ENCODE data around the gene RASSF3.
"Not testable (repeated sequence)": the region's sequence is repeated elsewhere in the genome, so short reads cannot be mapped to it uniquely, and the experiment has no call there.

The RASSF3 gene

GRCh38 chr12:64639466-64639865 is 29.2 kb downstream of the RASSF3 start:
- no peak for DNase-seq (ENCODE audit: insufficient read length, low spot score)
- peak; percentile 5 for FAIRE-seq
- TF ChIP-seq POLR2AphosphoS5 (IDR thresholded peaks at IDR 0.05; ENCODE audit: low read depth, low read length): no peak
- no peak for TF ChIP-seq SPI1 (IDR thresholded peaks at IDR 0.05; ENCODE audit: low read depth, low read length)
- no peak for TF ChIP-seq PAX5 (IDR thresholded peaks at IDR 0.05; ENCODE audit: insufficient read depth, low read length, severe bottlenecking)
- no peak for TF ChIP-seq POLR2A (IDR thresholded peaks at IDR 0.05; ENCODE audit: low read depth, low read length)
- TF ChIP-seq TAF1 (IDR thresholded peaks at IDR 0.05; ENCODE audit: low read depth, low read length): no peak
- TF ChIP-seq POU2F2 (IDR thresholded peaks at IDR 0.05; ENCODE audit: low read depth, low read length): no peak

GRCh38 chr12:64646318-64646717 is 36.0 kb downstream of the RASSF3 start:
- FAIRE-seq: no peak
- no peak for TF ChIP-seq SPI1 (IDR thresholded peaks at IDR 0.05; ENCODE audit: low read depth, low read length)
- no peak for DNase-seq (ENCODE audit: insufficient read length, low spot score)

DNA sequence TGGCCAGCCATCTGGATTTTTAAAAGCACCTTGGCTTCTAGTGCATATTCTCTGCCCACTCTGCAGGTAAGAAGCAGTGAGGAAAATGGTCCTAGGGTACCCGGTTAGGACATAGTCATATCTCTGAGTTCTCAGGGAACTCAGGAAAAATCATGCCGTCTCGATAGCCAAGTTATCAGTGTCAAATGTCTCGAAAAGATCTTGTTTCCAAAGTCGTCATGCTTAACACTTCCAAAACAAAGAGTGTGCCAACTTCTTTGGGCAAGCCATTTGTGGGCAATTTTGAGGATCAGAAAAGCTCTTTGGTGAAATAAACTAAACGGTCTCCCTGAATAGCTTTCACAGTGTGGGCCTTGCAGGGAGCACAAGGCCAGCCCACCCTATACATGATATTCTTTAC is 39.2 kb downstream of the RASSF3 start:
- FAIRE-seq (no peak), DNase-seq (ENCODE audit: insufficient read length, low spot score) (no peak)
- no peak for TF ChIP-seq POLR2A (IDR thresholded peaks at IDR 0.05; ENCODE audit: low read depth, low read length)
- TF ChIP-seq SPI1 (IDR thresholded peaks at IDR 0.05; ENCODE audit: low read depth, low read length): no peak
- no peak for TF ChIP-seq PAX5 (IDR thresholded peaks at IDR 0.05; ENCODE audit: insufficient read depth, low read length, severe bottlenecking)

- FAIRE-seq (no peak), DNase-seq (ENCODE audit: insufficient read length, low spot score) (no peak)
- TF ChIP-seq PAX5 (IDR thresholded peaks at IDR 0.05; ENCODE audit: insufficient read depth, low read length, severe bottlenecking): no peak
Observed at GRCh38 chr12:64650762-64651161, 40.5 kb downstream of the RASSF3 start.

DNA sequence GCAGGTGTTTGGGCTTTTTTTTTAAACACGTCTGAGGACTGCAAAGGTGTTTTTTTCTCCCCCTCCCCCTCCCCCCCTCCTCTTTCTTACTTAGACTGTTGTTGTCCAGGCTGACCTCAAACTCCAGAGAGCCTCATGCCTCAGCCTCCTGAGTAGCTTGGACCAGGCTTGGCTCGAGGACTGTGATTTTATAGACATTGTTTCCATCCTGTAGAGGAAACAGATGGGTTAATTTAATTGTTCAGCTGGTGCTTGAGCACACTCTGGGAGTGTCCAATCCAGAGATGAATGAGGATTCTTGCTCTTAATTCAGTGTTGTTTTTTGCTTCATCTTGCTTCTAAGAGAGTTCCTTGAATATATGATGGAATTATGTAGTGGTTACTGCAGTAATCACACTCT is 42.1 kb downstream of the RASSF3 start:
- no peak for FAIRE-seq
- DNase-seq (ENCODE audit: insufficient read length, low spot score): no peak
- no peak for TF ChIP-seq POLR2AphosphoS5 (IDR thresholded peaks at IDR 0.05; ENCODE audit: low read depth, low read length)
- no peak for TF ChIP-seq POLR2A (IDR thresholded peaks at IDR 0.05; ENCODE audit: low read depth, low read length)
- TF ChIP-seq SPI1 (IDR thresholded peaks at IDR 0.05; ENCODE audit: low read depth, low read length): no peak
- TF ChIP-seq POU2F2 (IDR thresholded peaks at IDR 0.05; ENCODE audit: low read depth, low read length): no peak
- TF ChIP-seq TAF1 (IDR thresholded peaks at IDR 0.05; ENCODE audit: low read depth, low read length): no peak
- no peak for TF ChIP-seq PAX5 (IDR thresholded peaks at IDR 0.05; ENCODE audit: insufficient read depth, low read length, severe bottlenecking)

GRCh38 chr12:64653123-64653522 is 42.8 kb downstream of the RASSF3 start:
- DNase-seq (ENCODE audit: insufficient read length, low spot score): no peak
- no peak for TF ChIP-seq POLR2A (IDR thresholded peaks at IDR 0.05; ENCODE audit: low read depth, low read length)
- no peak for TF ChIP-seq POU2F2 (IDR thresholded peaks at IDR 0.05; ENCODE audit: low read depth, low read length)
- no peak for TF ChIP-seq PAX5 (IDR thresholded peaks at IDR 0.05; ENCODE audit: insufficient read depth, low read length, severe bottlenecking)
- no peak for FAIRE-seq

DNA sequence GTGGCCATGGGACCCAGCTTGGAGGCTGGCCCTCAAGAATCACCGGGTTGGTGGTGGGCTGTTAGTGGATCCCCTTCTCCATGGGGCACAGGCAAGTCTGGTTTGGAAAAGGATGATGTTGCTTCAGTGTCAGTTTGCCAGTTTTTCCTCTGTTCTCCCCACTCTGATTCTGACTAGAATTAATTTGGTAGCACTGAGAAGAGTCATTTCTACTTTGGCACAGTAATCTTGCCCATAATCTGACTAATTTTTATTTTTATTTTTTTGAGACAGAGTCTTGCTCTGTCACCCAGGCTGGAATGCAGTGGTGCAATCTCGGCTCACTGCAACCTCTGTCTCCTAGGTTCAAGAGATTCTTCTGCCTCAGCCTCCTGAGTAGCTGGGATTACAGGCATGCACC is 43.6 kb downstream of the RASSF3 start:
- not testable (repeated sequence) for DNase-seq (ENCODE audit: insufficient read length, low spot score); FAIRE-seq

DNA sequence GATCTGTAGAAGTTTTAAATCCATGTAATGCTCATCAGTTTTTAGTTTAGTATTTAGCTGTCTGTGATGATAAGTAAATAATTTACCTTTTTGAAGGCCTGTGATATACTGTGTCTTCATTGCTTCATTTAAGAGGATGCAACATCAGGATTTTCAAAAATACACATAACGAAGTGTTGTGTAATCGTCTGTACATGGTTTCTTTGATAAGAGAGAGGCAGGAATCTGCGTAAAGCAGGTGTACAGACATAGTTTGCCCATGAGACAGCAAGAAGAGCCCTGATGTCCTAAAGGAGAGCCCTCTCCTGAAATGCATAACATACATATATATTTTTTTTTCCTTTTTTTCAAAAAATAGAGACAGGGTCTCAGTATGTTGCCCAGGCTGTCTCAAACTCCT is 44.8 kb downstream of the RASSF3 start:
- FAIRE-seq (no peak), DNase-seq (ENCODE audit: insufficient read length, low spot score) (no peak)
- TF ChIP-seq POLR2A (IDR thresholded peaks at IDR 0.05; ENCODE audit: low read depth, low read length): no peak
- TF ChIP-seq POU2F2 (IDR thresholded peaks at IDR 0.05; ENCODE audit: low read depth, low read length): no peak
- no peak for TF ChIP-seq POLR2AphosphoS5 (IDR thresholded peaks at IDR 0.05; ENCODE audit: low read depth, low read length)
- no peak for TF ChIP-seq TAF1 (IDR thresholded peaks at IDR 0.05; ENCODE audit: low read depth, low read length)
- no peak for TF ChIP-seq SPI1 (IDR thresholded peaks at IDR 0.05; ENCODE audit: low read depth, low read length)
- TF ChIP-seq PAX5 (IDR thresholded peaks at IDR 0.05; ENCODE audit: insufficient read depth, low read length, severe bottlenecking): no peak

DNA sequence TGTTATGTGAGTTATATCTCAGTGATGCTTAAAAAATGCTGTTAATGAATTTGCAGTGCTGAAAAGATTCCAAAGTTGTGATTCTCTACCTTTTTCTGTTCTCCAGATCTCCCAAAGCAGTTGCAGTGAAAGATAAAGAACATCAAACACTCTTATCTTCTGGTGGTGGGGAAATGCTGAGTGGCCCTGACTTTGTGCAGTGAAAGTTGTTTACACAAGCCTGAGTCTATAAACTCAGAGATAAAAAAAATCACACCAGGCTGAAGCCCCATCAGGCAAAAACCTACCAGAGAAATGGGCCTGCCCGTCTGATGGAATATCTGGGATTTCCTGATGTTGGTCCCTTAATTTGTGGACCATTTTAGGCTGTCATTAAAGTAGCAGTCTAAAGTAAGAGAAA is 46.1 kb downstream of the RASSF3 start:
- no peak for DNase-seq (ENCODE audit: insufficient read length, low spot score)
- TF ChIP-seq POU2F2 (IDR thresholded peaks at IDR 0.05; ENCODE audit: low read depth, low read length): no peak
- TF ChIP-seq PAX5 (IDR thresholded peaks at IDR 0.05; ENCODE audit: insufficient read depth, low read length, severe bottlenecking): no peak
- TF ChIP-seq TAF1 (IDR thresholded peaks at IDR 0.05; ENCODE audit: low read depth, low read length): no peak
- no peak for TF ChIP-seq POLR2A (IDR thresholded peaks at IDR 0.05; ENCODE audit: low read depth, low read length)
- TF ChIP-seq POLR2AphosphoS5 (IDR thresholded peaks at IDR 0.05; ENCODE audit: low read depth, low read length): no peak
- no peak for TF ChIP-seq SPI1 (IDR thresholded peaks at IDR 0.05; ENCODE audit: low read depth, low read length)
- FAIRE-seq: no peak

DNA sequence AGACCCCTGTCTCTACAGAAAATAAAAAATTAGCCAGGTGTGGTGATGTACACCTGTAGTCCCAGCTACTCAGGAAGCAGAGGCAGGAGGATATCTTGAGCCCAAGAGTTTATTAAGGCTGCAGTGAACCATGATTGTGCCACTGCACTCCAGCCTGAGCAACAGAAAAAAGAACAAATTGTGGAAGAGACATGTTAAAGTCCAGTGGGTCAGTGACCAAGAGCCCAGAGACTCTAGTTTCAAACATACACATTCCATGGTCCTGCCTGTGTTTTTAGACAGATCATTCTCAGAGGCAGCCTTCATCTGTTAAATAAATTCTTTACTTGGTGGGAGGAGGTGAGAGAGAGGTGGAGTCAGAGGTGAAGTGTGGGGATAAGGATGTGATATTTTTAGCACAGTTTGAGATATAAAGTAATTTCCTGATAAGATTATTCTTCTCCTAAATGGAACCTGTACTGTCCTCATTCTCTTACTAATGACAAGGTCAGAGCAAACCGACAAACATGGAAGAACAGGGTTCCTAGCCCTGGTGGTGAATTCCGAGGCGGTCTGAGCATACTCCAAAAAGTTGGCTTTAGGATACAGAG is 48.7 kb downstream of the RASSF3 start:
- no peak for DNase-seq (ENCODE audit: insufficient read length, low spot score)
- TF ChIP-seq POLR2AphosphoS5 (IDR thresholded peaks at IDR 0.05; ENCODE audit: low read depth, low read length) (no peak), PAX5 (IDR thresholded peaks at IDR 0.05; ENCODE audit: insufficient read depth, low read length, severe bottlenecking) (no peak), POLR2A (IDR thresholded peaks at IDR 0.05; ENCODE audit: low read depth, low read length) (no peak), TAF1 (IDR thresholded peaks at IDR 0.05; ENCODE audit: low read depth, low read length) (no peak), POU2F2 (IDR thresholded peaks at IDR 0.05; ENCODE audit: low read depth, low read length) (no peak), SPI1 (IDR thresholded peaks at IDR 0.05; ENCODE audit: low read depth, low read length) (no peak)
- no peak for FAIRE-seq

DNA sequence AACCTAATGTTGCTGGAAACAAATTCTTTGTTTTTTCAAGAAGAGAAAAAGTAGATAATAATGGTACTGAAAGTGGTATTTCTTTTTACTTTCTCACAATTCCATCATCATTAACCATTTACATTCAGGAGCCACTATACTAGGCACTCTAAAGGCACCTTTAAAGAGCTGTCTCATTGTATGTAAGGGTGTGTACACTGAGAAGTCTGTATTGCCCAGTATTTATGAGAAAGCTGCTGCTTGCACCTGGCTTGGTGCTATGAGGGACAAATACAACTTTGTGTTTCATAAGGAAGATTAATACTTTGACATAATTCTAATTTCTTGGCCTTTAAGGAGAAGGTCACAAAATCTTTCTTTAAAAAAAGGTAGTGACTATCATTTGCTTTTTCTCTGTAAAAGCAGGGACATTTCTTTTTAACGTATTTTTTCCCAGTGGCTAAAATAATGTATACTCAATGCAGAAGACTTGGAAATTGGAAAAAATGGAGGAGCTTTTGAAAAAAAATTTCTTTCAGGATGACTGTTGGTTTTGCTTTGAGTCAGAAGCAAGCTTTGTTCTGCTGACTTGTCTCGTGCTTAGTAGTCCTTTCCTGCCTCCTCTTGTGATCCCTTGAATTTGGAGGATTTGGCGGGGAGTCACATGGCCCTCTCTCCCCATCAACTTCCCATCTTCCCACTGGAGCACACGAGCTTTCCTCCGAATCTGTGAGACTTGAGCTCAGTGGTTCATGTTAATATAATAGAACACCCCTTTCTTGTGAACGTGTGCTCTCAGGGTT is 50.1 kb downstream of the RASSF3 start:
- FAIRE-seq (no peak), DNase-seq (ENCODE audit: insufficient read length, low spot score) (no peak)
- no peak for TF ChIP-seq POLR2A (IDR thresholded peaks at IDR 0.05; ENCODE audit: low read depth, low read length)
- no peak for TF ChIP-seq POLR2AphosphoS5 (IDR thresholded peaks at IDR 0.05; ENCODE audit: low read depth, low read length)
- no peak for TF ChIP-seq SPI1 (IDR thresholded peaks at IDR 0.05; ENCODE audit: low read depth, low read length)
- TF ChIP-seq PAX5 (IDR thresholded peaks at IDR 0.05; ENCODE audit: insufficient read depth, low read length, severe bottlenecking): no peak
- no peak for TF ChIP-seq POU2F2 (IDR thresholded peaks at IDR 0.05; ENCODE audit: low read depth, low read length)
- TF ChIP-seq TAF1 (IDR thresholded peaks at IDR 0.05; ENCODE audit: low read depth, low read length): no peak

All from GM12891 (cell line).